Measurements from ENCODE around the gene CCDC39.

CCDC39 gene

GRCh38 chr3:180678231-180678630 is 1.1 kb downstream of the CCDC39 start:
- in situ Hi-C loops (cut with MboI; ENCODE audit: low sequenced_read_pairs, unreplicated experiment): no loop called here
- no peak for TF ChIP-seq CTCF (IDR thresholded peaks at IDR 0.05; ENCODE audit: borderline replicate concordance, control extremely low read depth, extremely low read depth, insufficient read depth, missing control alignments)
- peak; percentile 9 for DNase-seq (ENCODE audit: low spot score)

- DNase-seq (ENCODE audit: low spot score): no peak
- in situ Hi-C loops (cut with MboI; ENCODE audit: low sequenced_read_pairs, unreplicated experiment): no loop called here
- TF ChIP-seq CTCF (IDR thresholded peaks at IDR 0.05; ENCODE audit: borderline replicate concordance, control extremely low read depth, extremely low read depth, insufficient read depth, missing control alignments): no peak
These were observed 17.8 kb downstream of the CCDC39 start for GRCh38 chr3:180661444-180661843.

GRCh38 chr3:180657094-180657493 is 22.2 kb downstream of the CCDC39 start:
- in situ Hi-C loops (cut with MboI; ENCODE audit: low sequenced_read_pairs, unreplicated experiment): no loop called here
- no peak for DNase-seq (ENCODE audit: low spot score)
- TF ChIP-seq CTCF (IDR thresholded peaks at IDR 0.05; ENCODE audit: borderline replicate concordance, control extremely low read depth, extremely low read depth, insufficient read depth, missing control alignments): no peak

- in situ Hi-C loops (cut with MboI; ENCODE audit: low sequenced_read_pairs, unreplicated experiment): no loop called here
- no peak for DNase-seq (ENCODE audit: low spot score)
- no peak for TF ChIP-seq CTCF (IDR thresholded peaks at IDR 0.05; ENCODE audit: borderline replicate concordance, control extremely low read depth, extremely low read depth, insufficient read depth, missing control alignments)
These were observed 22.9 kb downstream of the CCDC39 start for GRCh38 chr3:180656406-180656805.

GRCh38 chr3:180646187-180646790 is 33.0 kb downstream of the CCDC39 start:
- no peak for TF ChIP-seq CTCF (IDR thresholded peaks at IDR 0.05; ENCODE audit: borderline replicate concordance, control extremely low read depth, extremely low read depth, insufficient read depth, missing control alignments)
- in situ Hi-C loops (cut with MboI; ENCODE audit: low sequenced_read_pairs, unreplicated experiment): no loop called here
- no peak for DNase-seq (ENCODE audit: low spot score)

GRCh38 chr3:180640987-180641386 is 38.3 kb downstream of the CCDC39 start:
- TF ChIP-seq CTCF (IDR thresholded peaks at IDR 0.05; ENCODE audit: borderline replicate concordance, control extremely low read depth, extremely low read depth, insufficient read depth, missing control alignments): no peak
- in situ Hi-C loops (cut with MboI; ENCODE audit: low sequenced_read_pairs, unreplicated experiment): no loop called here
- no peak for DNase-seq (ENCODE audit: low spot score)
